HG02798 (cell line): Measurements from ENCODE around the gene WDR64.
"Not testable (repeated sequence)": the region's sequence is repeated elsewhere in the genome, so short reads cannot be mapped to it uniquely, and the experiment has no call there.

Experiments
- ATAC-seq: cut with Tn5 transposase; IDR thresholded peaks from one replicate; pipeline ENCODE4 v1.9.1; 2021; ENCODE audit warnings: mild to moderate bottlenecking; ENCODE audit not compliant: unreplicated experiment, poor library complexity

The WDR64 gene

DNA sequence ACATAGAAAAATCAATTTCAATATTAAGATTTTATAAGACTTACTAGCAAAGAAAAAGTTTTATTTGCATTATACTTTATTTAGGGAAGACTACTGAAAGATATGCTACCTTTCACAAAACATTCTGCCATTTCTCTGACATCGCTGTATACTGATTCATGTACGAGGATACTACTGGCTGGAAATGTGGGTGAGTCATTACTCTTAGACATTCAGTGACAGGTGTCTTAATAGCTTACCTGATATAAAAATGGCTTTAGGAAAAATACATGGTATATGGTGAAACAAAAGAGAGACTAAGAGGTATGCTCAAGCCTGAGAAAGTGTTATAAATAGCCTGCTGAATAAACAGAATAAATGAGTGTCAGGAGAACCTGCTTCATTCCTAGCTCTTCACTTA, 122.9 kb downstream of the WDR64 start:
- no peak for ATAC-seq

DNA sequence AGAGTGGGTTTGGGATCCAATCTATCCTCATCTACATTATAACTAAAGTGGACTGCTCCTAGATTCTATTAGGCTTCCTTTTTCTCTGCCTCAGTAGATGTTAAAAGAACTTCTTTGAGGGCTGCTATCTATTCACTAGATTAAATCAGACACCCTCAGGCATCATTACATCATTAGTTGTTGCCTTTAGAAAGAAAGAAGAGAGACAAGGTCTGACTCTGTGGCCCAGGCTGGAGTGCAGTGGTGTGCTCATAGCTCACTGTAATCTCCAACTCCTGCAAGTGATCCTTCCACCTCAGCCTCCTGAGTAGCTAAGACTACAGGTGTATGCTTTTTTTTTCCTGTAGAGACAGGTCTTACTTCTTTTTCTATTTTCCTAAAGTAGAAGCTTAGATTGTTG, 124.8 kb downstream of the WDR64 start:
- ATAC-seq = no peak

DNA sequence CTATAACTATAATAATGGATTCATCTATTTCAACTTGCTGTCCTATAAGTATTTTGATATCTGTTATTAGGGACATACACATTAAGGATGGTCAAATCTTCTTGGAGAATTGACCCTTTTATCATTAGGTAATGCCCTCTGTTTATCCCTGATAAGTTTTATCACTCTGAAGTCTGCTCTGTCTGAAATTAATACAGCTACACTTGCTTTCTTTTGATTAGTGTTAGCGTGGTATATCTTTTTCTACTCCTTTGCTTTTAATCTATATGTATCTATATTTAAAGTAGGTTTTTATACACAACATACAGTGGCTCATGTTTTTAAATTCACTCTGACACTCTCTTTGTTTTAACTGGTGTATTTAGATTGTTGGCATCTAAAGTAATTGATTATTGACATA, 126.0 kb downstream of the WDR64 start:
- no peak for ATAC-seq

DNA sequence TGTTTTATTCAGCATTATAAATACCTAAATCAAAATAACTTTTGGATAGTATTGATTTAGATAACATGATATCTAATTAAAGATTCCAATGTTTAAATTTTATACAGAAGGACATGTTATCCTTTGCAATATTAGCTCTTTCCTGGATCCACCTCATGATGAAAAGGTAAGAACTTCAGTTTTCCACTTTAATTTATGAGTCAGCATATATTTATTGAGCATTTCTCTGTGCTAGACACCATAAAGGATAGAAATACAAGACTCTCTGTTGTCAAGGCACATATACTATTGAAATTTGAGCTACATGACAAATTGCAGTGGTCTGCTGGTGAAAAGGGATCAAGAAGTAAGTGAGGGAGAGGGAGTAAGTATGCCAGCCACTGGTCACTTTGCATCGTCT, 127.8 kb downstream of the WDR64 start:
- ATAC-seq = no peak

DNA sequence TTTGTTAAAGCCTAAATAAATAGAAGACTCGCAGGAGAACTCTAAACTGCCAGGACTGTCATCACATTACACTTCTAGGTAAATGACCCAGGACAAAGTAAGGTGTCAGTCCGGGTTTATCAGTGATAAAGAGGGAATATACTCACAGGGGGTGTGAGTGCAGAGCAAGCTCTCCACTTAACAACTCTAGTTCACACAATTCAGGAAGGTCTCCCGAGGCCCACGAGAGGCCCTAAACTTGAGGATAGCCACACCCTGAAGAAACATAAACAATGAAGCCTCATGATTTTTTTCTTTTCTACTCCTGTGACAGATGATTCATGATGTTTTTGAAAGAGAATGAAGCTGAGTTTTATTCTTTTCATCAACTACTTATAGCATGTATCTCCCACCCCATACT, 130.3 kb downstream of the WDR64 start:
- ATAC-seq = no peak

DNA sequence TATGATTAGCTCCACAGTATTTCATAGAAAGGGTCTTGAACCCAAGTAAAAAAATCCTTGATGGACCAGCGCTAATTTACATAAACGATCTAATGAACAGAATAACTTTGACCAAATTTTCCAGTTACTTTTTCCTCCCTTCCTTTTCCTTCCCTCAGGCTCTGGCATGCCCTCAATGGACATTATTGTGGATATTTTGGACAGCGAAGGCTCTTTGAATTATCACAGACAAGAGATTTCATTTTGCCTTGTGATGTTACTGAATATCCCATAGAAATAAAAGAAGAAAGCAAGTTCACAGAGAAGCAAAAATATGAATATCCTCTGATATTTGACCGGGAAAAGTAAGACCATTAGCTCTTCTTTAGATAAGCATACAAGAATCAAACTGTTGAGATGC, 135.6 kb downstream of the WDR64 start:
- ATAC-seq = no peak

DNA sequence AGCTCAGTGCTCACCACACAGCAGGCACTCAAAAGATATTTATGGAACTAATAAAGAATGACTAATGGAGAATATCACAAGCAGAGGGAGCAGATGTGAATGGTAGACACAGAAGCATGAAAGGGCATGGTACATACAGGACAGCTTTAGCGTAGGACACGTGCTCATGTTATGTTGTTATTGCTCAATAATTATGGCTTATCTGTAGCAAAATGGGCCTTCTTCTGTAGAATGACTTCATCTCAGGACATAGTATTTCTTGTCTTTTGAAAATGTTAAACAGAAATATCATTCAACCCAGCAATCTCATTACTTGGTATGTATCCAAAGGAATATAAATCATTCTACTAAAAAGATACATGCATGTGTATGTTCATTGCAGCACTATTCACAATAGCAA, 137.0 kb downstream of the WDR64 start:
- no peak for ATAC-seq

DNA sequence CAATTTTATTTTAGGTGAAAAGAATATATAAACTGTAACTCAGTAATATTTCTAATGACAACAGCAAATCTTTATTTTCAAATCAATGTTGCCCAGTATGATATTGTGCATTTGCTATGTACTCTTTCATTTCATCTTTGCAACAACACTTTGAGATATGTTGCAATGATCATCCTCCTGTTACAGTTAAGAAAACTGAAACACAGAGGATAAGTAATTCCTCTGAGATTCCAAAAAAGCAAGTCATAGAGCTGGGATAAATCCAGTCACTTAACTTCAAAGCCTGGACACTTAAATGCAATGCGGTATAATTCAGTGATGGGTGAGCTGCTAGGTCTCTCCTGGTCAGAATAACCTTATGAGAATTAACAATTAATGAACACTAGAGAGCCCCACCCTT, 147.3 kb downstream of the WDR64 start:
- no peak for ATAC-seq

DNA sequence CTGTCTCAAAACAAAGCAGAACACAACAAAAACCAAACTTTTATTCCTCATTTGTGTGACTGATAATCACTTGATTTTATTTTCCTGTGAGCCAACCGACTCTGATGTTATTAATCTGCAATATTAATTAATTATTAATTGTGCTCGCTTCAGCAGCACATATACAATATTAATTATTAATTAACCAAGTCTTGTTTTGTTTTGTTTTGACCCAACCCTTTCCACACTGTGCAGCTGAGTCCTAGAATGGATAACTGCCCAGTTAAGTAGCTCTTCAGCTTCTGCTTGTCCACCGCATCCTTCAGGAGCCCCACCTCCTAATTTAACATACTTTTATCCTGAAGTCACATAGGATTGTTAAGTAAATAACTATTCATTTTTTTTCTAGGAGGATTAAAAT, 148.6 kb downstream of the WDR64 start:
- no peak for ATAC-seq

DNA sequence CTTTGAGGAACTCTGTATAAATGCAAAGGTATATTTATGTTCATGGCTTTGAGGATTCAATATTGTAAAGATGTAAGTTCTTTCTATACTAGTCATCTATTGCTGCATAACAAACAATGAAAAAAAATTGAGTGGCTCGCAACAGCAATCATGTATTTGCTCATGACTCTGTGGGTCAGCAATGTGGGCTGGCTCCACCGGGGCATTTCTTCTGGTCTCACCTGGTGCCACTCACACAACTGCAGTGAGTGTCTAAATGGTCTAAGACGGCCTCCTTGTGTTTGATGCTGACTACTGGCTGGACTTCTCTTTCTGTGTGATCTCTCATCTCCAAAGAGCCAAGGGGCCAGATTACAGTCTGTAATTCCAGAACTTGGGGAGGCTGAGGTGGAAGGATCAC, 150.8 kb downstream of the WDR64 start:
- ATAC-seq = no peak

DNA sequence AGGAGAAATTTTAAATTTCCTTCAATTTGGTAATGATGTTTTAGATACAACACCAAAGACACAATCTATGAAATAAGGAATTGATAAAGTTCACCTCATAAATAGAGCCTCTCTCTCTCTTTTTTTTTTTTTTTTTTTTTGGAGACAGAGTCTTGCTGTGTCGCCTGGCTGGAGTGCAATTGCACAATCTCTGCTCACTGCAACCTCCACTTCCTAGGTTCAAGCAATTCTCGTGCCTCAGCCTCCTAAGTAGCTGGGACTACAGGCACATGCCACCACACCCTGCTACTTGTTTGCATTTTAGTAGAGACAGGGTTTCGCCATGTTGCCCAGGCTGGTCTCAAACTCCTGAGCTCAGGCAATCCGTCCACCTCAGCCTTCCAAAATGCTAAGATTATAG, 152.6 kb downstream of the WDR64 start:
- ATAC-seq = not testable (repeated sequence)

DNA sequence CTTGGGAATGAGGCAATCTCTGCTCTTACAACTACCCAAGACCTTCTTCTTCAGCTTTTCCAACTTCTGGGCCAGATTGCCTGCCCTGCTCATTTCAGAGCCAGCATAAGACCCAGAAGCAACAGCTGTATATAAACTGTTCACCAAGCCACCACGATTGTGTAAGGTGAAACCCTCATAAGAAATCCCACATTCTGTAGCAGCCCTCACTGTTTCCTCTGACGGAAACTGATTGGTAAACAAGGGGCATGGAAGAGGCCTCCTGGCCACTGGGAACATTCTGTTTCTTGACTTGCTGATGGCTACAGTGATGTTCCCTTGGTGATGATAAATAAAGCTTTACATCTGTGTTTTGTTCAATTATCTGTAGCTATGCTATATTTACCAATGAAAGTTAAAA, 156.2 kb downstream of the WDR64 start:
- ATAC-seq = no peak

DNA sequence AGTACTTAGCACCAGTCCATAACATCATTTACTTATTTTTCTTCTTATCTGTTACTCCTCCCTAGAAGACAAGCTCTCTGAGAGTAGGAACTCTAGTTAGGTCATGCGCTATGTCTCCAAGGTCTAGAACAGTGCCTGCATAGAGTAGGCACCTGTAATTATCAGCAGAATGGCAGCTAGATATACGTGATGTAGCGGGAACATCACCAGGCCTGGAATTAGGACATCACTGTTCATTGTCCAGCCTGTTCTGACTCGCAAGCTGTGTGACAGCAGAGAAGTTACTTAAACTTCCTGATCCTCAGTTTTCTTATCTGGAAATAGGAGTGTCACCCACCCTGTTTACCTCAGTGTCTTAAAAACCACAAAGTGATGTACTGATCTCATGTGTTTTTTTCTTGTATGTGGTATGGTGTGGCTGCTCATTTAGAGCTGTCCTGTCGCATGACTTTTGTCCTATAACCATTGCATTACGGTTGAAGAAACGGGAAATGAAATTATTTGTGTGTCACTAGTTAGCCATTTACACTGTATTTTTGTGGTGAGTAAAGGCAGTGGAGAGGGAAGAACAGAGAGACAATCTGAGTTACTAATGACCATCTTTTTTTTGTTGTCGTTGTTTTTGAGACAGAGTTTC, 158.8 kb downstream of the WDR64 start:
- ATAC-seq = no peak

DNA sequence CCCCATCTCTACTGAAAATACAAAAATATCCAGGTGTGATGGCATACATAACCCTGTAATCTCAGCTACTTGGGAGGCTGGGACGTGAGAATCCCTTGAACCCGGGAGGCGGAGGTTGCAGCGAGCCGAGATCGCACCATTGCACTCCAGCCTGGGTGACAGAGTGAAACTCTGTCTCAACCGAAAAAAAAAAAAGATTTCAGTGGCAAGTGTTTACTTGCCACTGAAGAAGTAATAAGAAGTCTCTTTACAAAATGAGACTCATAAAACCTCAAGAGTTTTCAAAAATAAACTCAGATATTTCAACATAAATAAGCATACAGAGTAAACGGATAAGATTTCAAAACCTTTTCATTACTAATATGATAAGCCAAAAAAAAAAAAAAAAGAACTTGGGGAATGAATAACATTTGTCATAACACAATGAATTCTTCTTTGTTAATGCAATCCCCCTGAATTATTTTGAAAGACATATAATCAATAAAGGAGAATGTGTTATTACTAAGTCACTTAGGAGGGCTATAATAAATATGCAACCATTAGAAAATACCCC, 161.8 kb downstream of the WDR64 start:
- ATAC-seq = no peak

DNA sequence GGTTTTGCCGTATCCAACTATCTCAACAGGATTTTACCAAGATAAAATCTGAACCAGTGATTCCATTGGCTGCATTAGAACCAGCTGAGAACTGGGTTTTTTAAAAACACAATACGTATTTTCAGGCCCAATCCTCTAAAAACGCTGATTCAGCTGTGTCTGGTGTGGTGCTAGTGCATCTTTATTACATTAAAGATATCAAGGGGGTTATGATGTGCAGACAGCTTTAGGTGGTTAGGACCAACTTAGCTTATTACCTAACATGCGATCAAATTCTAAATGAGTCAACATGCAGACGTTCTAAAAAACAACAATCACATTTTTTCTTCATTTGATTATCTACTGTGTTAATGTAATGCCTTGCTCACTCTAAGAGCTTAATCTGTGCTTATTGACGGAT, 163.9 kb downstream of the WDR64 start:
- ATAC-seq = no peak

DNA sequence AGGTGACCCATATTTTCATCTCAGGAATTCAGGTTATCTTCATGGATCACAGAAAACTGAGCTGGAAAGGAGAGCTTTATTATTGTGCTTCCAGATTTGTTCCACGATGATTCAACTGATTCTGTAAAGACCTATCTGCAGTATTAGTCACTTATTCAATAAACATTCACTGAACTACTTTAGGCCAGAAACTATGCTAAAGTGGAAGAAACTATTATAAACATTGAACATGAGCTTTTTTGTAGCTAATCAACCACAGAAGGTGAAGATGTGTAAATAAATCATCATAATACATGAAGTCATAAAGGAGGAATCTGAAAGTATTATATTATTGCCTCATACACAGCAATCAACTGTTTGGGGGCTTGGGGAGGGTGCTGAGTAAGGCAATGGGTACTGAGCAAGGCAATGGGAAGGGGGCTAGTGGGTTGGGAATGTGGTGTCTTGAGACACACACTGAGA, 165.3 kb downstream of the WDR64 start:
- no peak for ATAC-seq

DNA sequence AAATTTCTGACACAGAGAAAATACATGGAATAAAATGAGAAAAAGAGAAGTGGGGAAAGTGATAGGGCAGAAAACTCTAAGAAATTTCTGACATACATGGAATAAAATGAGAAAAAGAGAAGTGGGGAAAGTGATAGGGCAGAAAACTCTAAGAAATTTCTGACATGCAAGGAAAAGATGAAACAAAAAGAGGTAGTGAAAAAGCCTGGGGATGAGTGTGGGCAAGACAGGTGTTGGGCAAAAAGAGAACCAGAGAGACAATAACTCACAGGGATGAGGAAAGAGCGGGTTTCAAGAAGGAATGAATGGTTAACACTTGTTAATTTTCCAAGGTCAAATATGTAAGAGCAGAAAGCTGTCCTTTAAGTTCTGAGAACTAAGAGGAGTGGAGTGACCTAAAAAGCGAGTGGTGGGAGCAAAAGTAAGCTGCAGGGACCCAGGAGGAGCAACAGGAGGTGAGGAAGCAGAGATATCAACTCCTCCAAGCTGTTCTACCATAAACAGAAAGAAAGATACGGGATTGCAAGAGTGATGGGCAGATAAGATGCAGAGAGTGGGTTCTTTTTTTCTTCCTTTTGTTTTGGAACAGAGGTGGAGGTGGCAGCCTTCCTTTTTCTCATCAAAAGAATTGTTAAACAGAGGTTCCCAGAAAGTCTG, 166.0 kb downstream of the WDR64 start:
- no peak for ATAC-seq

DNA sequence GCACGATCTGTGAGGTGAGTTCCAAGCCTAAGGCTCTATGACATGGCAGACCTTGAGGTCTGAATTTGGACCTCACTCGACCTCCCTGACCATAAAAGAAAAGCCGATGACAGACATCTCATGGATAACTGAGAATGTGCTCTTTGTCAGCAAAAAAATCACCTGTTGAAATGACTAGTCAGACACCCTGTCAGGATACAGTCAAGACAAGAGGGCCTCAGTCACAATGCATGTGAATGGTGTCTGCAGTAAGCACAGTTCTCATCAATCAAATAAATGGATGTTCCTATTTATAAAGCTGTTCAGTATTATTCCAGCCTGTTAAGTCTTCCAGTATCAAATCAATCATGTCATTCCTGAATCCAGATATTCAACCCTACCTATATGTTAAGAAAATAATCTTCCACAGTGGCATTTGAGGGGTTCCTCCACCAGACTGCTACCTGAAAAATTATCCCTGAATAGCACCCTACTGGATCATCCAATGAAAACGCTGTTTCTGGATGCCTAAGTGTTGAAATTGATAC, 167.3 kb downstream of the WDR64 start:
- ATAC-seq = no peak

DNA sequence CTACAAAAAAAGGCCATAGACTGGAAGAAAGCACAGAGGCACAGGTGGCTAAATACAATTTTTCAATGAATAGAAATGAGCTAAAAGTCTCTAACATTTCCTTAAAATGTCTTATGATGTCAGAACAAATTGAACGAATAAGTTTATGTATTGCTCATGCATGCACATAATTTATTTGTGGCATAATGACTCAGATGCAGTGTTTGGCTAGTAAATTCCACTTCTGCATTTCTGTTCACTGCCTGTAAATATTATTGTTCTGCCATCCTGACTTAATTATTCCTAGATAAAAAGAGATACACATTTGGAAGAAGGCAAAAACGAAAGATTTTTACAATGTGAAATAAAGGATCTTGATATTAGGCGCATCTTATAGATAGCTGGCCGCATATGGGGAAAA, 169.3 kb downstream of the WDR64 start:
- ATAC-seq = no peak

DNA sequence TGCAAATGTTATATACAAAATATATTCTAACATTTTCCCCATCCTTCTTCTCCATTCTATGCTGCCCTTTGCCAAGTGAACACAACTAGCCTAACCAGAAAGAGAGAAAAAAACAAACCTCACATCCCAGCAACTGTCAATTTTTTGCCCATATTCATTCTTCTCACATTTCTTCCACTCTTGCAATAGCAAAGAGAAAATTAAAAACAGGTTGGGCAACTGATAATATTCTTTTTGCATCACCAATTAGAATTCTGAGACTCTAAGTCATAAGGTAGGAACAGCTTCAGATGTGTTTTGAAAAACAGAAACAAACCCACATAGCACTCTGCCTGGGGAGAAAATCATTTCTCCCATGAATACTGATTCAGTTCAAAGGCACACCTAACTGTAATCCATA, 170.8 kb downstream of the WDR64 start:
- ATAC-seq = no peak

DNA sequence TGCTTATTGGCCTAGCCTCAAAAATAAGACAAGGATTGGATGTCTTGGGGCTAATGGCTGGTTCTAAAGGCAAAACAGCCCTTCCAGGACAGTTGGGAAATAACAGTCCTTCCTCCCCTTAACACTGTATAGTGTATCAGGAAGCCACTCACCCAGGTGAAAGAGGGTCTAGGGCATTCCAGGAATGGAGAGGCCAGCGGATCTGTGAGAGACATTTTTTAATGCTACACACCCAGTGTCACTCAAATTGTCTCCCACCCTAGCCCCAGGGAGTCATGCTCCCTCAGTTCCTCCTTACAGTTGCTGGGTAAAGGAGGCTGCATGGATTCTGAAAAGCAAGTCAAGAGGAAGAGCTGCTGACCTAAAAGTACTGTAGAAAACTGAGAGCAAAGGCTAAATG, 171.8 kb downstream of the WDR64 start:
- no peak for ATAC-seq

DNA sequence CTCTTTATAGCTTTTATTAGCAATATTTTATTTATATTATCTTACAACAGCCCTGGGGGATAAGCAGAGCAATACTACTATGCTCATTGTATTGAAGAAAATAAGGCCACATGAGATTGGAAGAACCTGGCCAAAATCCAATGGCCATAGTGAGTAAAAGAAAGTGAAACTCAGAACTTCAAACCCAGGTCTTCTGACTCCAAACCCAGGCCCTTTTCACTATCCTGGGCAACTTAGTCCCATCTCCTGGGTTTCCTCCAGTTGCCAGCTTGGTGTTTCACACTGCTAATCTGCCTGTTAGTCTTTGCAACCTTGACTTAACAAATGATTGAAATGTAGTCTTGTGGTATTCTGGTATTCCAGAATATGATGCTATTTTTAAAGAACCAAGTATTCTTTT, 173.5 kb downstream of the WDR64 start:
- ATAC-seq = no peak
